Osteoblast (primary cell): ENCODE data around the gene C13orf42. TPM values are rescaled to one million over a fixed set of nuclear protein-coding genes. Genes with fewer than 3 reads are reported as not detected.

Source experiments
- DNase-seq: peaks from one replicate; pipeline ENCODE4 v3.0.0; 2011; ENCODE audit warnings: low spot score, mixed read lengths; ENCODE audit not compliant: insufficient read length; ENCODE audit errors: missing footprints
- H2AFZ ChIP-seq: 2 replicates; pipeline ENCODE4 v1.6.0; 2011; ENCODE audit warnings: mild to moderate bottlenecking, low read length
- H3K27ac ChIP-seq: 2 replicates; pipeline ENCODE4 v1.5.1; 2011; ENCODE audit warnings: mild to moderate bottlenecking, low read depth, low read length, moderate library complexity
- H3K27me3 ChIP-seq: 2 replicates; pipeline ENCODE4 v1.6.0; 2012; ENCODE audit warnings: mild to moderate bottlenecking, control low read depth, inconsistent platforms, low read length, moderate library complexity; ENCODE audit not compliant: insufficient read depth
- H3K36me3 ChIP-seq: 2 replicates; pipeline ENCODE4 v1.5.1; 2011; ENCODE audit warnings: mild to moderate bottlenecking, low read length, control low read depth, moderate library complexity; ENCODE audit not compliant: insufficient read depth
- H3K4me1 ChIP-seq: 2 replicates; pipeline ENCODE4 v1.5.1; 2011; ENCODE audit warnings: mild to moderate bottlenecking, low read length, control low read depth, moderate library complexity; ENCODE audit not compliant: insufficient read depth
- H3K4me2 ChIP-seq: 2 replicates; pipeline ENCODE4 v1.6.0; 2011; ENCODE audit warnings: mild to moderate bottlenecking, low read length; ENCODE audit not compliant: insufficient read depth
- H3K4me3 ChIP-seq: fragments of 200-600 bp; sonication (generic); 3 replicates; pipeline ENCODE4 v1.5.1; 2012; ENCODE audit warnings: mild to moderate bottlenecking, low read length, inconsistent platforms; ENCODE audit not compliant: insufficient read depth
- H3K79me2 ChIP-seq: 2 replicates; pipeline ENCODE4 v1.6.0; 2012; ENCODE audit warnings: mild to moderate bottlenecking, low read length, control low read depth, inconsistent platforms; ENCODE audit not compliant: insufficient read depth
- H3K9me3 ChIP-seq: 2 replicates; pipeline ENCODE4 v1.5.1; 2011; ENCODE audit warnings: low read depth, low read length, control low read depth
- H4K20me1 ChIP-seq: 2 replicates; pipeline ENCODE4 v1.6.0; 2012; ENCODE audit warnings: mild to moderate bottlenecking, low read length, control low read depth; ENCODE audit not compliant: insufficient read depth
- CTCF ChIP-seq: IDR thresholded peaks from 2 replicates; pipeline ENCODE4 v1.5.1; 2011; ENCODE audit warnings: mild to moderate bottlenecking, low read depth, low read length, moderate library complexity; ENCODE audit errors: extremely low read depth
- total RNA-seq: library from RNA; depleted of rRNA; stranded (reverse); fragments of >200 nt; gene quantifications from 2 replicates; pipeline ENCODE4 v1.2.3, GENCODE V29; 2012

Gene C13orf42
- total RNA-seq, 1 donor: not detected

GRCh38 chr13:51058461-51059167, 52.5 kb downstream of the C13orf42 start:
- Histone ChIP-seq H3K4me1 (no peaks in the 10 kb centered on the region), H3K27ac (no peak overlapping the region), H3K36me3 (no peaks in the 10 kb centered on the region), H3K4me2 (no peak overlapping the region), H3K9me3 (no peaks in the 10 kb centered on the region), H3K27me3 (peaks cover 17% of the 10 kb centered on the region), H3K79me2 (no peaks in the 10 kb centered on the region), H3K4me3 (no peak overlapping the region), H2AFZ (no peak overlapping the region), H4K20me1 (no peaks in the 10 kb centered on the region)
- no peak for TF ChIP-seq CTCF
- DNase-seq: no peak

- H3K27ac ChIP-seq: no peak overlapping the region
- H3K4me2 ChIP-seq: no peak overlapping the region
- no peak overlapping the region for H2AFZ ChIP-seq
- H3K36me3 ChIP-seq: no peaks in the 10 kb centered on the region
- TF ChIP-seq CTCF: no peak
- no peak for DNase-seq
- H3K27me3 ChIP-seq: peaks cover 12% of the 10 kb centered on the region
- H3K4me3 ChIP-seq: no peak overlapping the region
- no peaks in the 10 kb centered on the region for H3K9me3 ChIP-seq
- H4K20me1 ChIP-seq: no peaks in the 10 kb centered on the region
- no peaks in the 10 kb centered on the region for H3K4me1 ChIP-seq
- H3K79me2 ChIP-seq: no peaks in the 10 kb centered on the region
These were observed 53.2 kb downstream of the C13orf42 start for GRCh38 chr13:51057906-51058305.

- no peak for DNase-seq
- H3K4me2 ChIP-seq: no peak overlapping the region
- no peaks in the 10 kb centered on the region for H3K79me2 ChIP-seq
- H3K4me1 ChIP-seq: no peaks in the 10 kb centered on the region
- no peak overlapping the region for H3K4me3 ChIP-seq
- no peak for TF ChIP-seq CTCF
- H3K9me3 ChIP-seq: no peaks in the 10 kb centered on the region
- H2AFZ ChIP-seq: no peak overlapping the region
- no peak overlapping the region for H3K27ac ChIP-seq
- H3K27me3 ChIP-seq: peaks cover 12% of the 10 kb centered on the region
- H4K20me1 ChIP-seq: no peaks in the 10 kb centered on the region
- H3K36me3 ChIP-seq: no peaks in the 10 kb centered on the region
These were observed 54.1 kb downstream of the C13orf42 start for GRCh38 chr13:51057001-51057400.

- no peak for TF ChIP-seq CTCF
- Histone ChIP-seq H3K36me3 (no peaks in the 10 kb centered on the region), H3K9me3 (no peaks in the 10 kb centered on the region), H3K79me2 (no peaks in the 10 kb centered on the region), H4K20me1 (no peaks in the 10 kb centered on the region), H3K27me3 (peaks cover 23% of the 10 kb centered on the region), H3K27ac (no peak overlapping the region), H3K4me1 (no peaks in the 10 kb centered on the region), H2AFZ (no peak overlapping the region), H3K4me3 (no peak overlapping the region), H3K4me2 (no peak overlapping the region)
- DNase-seq: no peak
These were observed 58.5 kb downstream of the C13orf42 start for GRCh38 chr13:51052581-51052980.
